ENCODE data around the gene ZPLD1.

Gene ZPLD1

DNA sequence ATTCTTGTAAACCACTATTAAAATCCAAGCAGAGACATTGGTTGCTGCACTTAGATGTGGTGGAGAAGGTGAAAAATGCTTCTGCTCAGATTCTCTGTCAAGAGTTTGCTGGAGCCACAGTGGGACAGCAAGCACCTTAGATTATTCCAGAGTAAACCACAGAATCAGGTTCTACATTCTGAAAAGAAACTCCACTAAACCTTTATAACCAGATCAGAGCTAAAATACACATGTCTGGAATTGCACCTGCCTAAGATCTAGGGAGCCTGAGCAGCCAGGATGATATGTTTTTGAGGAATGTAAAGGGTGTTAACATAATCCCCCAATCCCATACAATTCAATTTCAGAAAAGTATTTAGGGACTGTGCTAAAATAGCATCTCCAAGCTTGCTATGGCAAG, at the start of gene ZPLD1:
TSS of gene ZPLD1 (plus strand) at position 301 of the 400 bp plus-strand sequence. CDS start 3,473 bp downstream, outside the sequence.
- DNase-seq: no peak

GRCh38 chr3:102390171-102390864, 44.5 kb upstream of the ZPLD1 start:
- no peak for DNase-seq

- no peak for DNase-seq
Measured at GRCh38 chr3:102390916-102391315, 43.9 kb upstream of the ZPLD1 start.

- no peak for DNase-seq
Measured at GRCh38 chr3:102391491-102391890, 43.3 kb upstream of the ZPLD1 start.

- DNase-seq: no peak
Measured at GRCh38 chr3:102394517-102394916, 40.3 kb upstream of the ZPLD1 start.

GRCh38 chr3:102398176-102398575, 36.6 kb upstream of the ZPLD1 start:
- no peak for DNase-seq

- no peak for DNase-seq
Measured at GRCh38 chr3:102398666-102399065, 36.1 kb upstream of the ZPLD1 start.

GRCh38 chr3:102400142-102400541, 34.7 kb upstream of the ZPLD1 start:
- DNase-seq: no peak

- DNase-seq: no peak
Measured at GRCh38 chr3:102400766-102401165, 34.0 kb upstream of the ZPLD1 start.

DNA sequence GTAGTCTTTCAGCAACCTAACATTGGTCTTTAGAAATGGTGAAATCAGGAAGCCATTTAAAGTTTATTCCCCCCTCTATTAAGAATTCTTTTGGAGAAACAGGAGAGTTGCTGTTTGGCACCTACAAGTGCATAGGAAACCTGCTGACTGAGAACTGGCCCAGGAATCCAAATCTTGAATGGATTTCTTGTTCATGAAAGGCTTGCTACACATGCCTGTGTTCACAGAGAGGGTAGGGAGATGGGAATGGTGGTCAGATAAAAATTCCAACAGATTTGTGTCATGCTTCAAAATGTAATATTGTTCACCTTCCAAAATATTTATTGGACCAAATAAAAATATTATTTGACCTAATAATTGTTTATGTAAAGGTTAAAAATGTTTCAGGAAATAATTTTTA, 24.2 kb upstream of the ZPLD1 start:
- DNase-seq: no peak

- no peak for DNase-seq
Measured at GRCh38 chr3:102415553-102415952, 19.3 kb upstream of the ZPLD1 start.

- no peak for DNase-seq
Measured at GRCh38 chr3:102419786-102420185, 15.0 kb upstream of the ZPLD1 start.

GRCh38 chr3:102441832-102442231, 7.0 kb downstream of the ZPLD1 start:
- DNase-seq: no peak

DNA sequence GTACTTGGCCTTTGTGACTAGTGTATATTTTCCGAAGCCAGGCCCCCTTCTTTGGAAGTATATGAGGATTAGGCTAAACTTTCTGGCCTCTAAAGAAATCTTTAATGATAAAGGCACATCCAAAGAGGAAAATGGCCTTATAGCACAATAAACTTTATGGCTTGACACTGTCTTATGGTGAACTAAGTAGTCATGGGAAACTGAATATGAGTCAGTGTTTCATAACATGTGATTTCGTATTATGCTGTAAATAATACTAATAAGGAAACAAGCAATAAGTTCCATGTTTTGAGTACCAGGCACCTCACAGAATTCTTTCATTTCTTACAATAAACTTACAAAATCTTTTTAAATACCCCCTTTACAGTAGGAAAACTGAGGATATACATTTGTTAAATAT, 8.2 kb downstream of the ZPLD1 start:
- no peak for DNase-seq

- DNase-seq: no peak
Measured at GRCh38 chr3:102444101-102444500, 9.3 kb downstream of the ZPLD1 start.

GRCh38 chr3:102447272-102447671, 12.5 kb downstream of the ZPLD1 start:
- no peak for DNase-seq

- DNase-seq: no peak
Measured at GRCh38 chr3:102449341-102449740, 14.5 kb downstream of the ZPLD1 start.

GRCh38 chr3:102449930-102450329, 15.1 kb downstream of the ZPLD1 start:
- DNase-seq: no peak

- no peak for DNase-seq
Measured at GRCh38 chr3:102450976-102451375, 16.2 kb downstream of the ZPLD1 start.

GRCh38 chr3:102451543-102451942, 16.7 kb downstream of the ZPLD1 start:
- no peak for DNase-seq

DNA sequence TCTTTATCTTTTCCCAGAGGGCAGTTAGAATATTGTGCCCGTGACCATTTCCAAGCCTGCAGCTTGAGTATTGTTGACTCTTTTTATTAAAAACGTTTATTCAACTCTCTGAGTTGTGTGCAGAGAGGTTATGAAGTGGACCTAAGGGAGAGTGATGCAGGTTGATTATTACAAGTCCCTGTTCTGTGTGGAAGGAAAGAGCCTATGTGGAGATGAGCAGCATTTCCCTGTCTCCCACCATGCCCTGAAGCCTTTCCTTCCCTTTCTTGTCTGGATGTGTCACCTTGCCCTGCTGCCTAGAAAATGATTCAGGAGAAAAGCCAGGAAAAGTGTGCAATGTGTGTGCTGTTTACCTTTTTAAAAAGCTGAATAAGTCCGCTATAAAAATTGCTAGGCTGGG, 19.4 kb downstream of the ZPLD1 start:
- no peak for DNase-seq

DNA sequence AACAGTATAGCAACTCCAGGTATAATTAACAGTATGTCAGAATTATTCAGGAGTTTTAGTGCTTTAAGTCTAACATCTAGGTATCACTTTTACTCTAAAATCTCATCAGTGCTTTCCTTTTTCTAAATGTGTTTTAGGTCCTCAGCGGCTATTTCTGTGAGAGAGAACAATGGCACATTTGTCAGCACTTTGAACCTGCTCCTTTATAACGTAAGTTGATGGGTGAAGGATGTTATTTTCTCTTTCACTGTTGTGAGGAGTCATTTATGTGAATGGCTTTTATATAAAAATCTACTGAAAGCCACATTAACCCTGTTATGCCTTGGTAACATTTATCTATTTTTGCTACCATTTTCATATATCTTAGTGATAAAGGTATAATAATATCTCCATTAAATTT, 22.8 kb downstream of the ZPLD1 start:
- no peak for DNase-seq

DNA sequence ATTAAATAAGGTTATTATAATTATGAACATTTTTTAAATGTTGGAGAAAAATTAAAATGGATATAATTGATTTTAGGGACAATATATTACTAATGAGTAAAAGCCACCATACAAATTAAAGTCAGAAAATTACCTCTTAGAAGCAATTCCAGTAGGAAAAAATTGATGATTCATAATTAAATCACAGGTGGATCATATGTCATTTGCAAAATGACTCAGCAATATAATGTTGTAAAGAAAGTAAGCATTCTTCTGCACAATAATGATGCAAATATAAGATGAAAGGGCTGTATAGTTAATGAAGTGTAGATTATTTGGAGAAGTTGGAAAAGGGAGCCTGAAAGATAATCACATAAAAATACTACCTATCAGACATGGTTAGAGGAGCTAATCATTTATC, 25.8 kb downstream of the ZPLD1 start:
- no peak for DNase-seq

DNA sequence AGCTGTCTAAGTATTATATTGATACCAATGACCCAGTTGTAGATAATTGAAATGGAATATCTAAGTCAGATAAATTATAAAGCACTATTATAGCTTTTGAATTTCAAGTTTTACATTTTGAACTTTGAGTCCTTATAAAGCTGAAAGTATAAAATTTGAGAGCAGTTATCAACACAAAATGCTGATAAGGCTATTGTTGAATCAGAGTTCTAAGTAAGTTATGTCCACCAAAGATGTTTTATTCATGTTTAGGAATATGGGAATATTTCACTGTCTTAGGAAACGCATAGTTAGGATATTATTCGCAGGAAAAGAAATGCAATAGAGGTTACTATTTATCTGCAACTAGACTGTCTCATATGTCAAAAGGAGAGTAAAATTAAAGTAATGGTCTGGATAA, 29.4 kb downstream of the ZPLD1 start:
- DNase-seq: no peak

GRCh38 chr3:102466001-102466400, 31.2 kb downstream of the ZPLD1 start:
- DNase-seq: no peak
